Muscle of back (tissue), 11 donors: ENCODE results near the gene FOXO1. TPM values are rescaled to one million over a fixed set of nuclear protein-coding genes. Genes with fewer than 3 reads are reported as not detected.
"Not testable (repeated sequence)": the region's sequence is repeated elsewhere in the genome, so short reads cannot be mapped to it uniquely, and the experiment has no call there.

Source experiments
- DNase-seq, 3 donors: peaks; one replicate each; pipeline versions ENCODE4 v3.0.0 to v3.0.0-alpha.2; 2013
- polyA plus RNA-seq, 10 donors: library from polyadenylated mRNA; unstranded; fragments of 120-200 nt; gene quantifications; one replicate each; pipeline ENCODE4 v1.2.1, GENCODE V29; 2013; ENCODE audit not compliant: insufficient read length in 10 of 10

The FOXO1 gene
- polyA plus RNA-seq, 10 donors: 11.2 to 17.1 (median 13.8) TPM

DNA sequence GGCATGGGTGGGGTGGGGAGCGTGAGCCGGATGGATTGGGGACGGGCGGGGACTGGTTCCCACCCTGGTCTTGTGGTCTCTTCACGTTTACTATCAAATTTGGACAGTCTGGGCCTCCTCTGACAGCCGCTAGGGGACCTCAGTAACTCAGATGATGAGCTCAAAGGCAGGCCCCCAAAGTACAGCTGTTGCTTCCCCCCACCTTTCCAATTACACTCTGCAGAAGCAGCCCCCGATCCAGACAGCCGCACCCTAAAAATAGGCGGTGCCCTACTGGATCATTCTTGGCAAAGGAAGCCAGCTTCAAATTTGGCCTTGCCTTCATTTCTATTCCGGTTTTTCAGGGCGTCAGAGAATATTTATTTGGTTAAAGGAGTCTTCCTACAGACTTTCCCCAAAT, 1.9 kb upstream of the FOXO1 start:
- DNase-seq: peak in 2 of 3 donors; percentile 41 to 71

GRCh38 chr13:40667622-40667978, 1.2 kb upstream of the FOXO1 start:
- DNase-seq: peak in 1 of 3 donors; percentile 12

- peak in 1 of 3 donors; percentile 76 for DNase-seq
Observed at GRCh38 chr13:40666933-40667621, 636 bp upstream of the FOXO1 start.

- peak in 2 of 3 donors; percentile 49 to 82 for DNase-seq
Observed at GRCh38 chr13:40665126-40666044, 1.1 kb downstream of the FOXO1 start.

DNA sequence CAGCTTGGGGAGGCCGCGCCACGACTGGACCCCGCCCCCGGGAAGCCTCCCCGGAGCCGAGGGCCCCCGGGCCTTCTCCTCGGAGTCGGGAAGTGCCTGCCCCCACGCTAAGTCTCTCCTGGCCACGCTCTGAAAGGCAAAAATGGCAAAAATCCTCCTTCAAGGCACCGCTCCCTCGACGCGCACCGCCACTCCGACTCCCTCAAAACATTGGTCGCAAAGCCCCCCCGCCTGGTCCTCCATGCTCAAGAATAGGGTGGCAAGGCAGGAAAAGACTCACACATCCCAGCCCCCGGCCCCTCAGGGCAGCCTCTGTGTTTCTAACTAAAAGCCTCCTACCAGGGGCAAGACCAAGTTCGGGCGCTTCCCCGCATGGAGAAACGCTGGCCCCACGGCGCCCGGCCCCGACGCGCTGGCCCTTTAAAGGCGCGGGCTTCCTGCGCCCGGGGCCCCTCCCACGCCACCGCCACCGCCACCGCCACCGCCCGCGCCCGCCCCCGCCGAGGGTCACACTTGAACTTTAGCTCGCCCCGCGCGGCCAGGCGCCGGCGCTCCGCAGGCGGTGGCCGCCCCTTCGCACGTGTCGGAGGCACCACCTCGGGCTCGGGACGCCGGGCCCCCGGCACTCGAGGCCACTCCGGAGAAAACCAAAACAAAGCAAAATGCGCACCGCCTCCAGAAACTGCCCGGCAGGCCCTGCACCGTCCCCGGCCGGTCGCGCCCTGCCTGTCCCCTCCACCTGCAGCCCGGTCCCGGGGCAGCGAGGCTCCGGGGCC, 1.9 kb downstream of the FOXO1 start:
- DNase-seq: peak in 2 of 3 donors; percentile 61 to 85

- not testable (repeated sequence) for DNase-seq
Observed at GRCh38 chr13:40664100-40664349, 2.4 kb downstream of the FOXO1 start.

GRCh38 chr13:40662866-40663265, 3.6 kb downstream of the FOXO1 start:
- DNase-seq: no peak

- DNase-seq: no peak
Observed at GRCh38 chr13:40661875-40662665, 4.4 kb downstream of the FOXO1 start.

GRCh38 chr13:40660692-40661091, 5.7 kb downstream of the FOXO1 start:
- DNase-seq: no peak

DNA sequence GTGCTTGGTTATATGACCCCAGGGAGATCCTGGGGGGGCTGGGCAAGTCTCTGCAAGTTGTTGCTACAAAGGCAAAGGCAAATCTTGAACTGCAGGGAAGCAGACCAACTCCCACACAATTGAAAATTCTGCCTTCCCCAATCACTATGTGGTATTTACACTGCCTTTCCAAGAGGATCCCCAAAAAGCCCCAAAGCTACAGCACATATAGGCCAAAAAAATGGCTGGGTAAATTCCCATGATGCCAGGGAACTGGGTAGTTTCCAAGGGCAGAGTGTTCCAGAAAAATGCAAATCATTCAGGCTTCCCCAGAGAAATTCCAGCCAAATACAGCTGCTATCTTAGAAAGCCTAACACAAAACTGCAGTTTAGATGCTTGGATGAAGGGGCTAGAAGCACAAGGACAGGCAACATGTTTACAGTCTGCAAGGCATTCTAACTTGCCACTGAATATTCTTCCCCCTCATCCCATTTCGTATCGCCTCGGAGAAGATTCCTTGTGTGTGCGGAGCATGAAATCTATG, 6.2 kb downstream of the FOXO1 start:
- peak in 1 of 3 donors; percentile 46 for DNase-seq

DNA sequence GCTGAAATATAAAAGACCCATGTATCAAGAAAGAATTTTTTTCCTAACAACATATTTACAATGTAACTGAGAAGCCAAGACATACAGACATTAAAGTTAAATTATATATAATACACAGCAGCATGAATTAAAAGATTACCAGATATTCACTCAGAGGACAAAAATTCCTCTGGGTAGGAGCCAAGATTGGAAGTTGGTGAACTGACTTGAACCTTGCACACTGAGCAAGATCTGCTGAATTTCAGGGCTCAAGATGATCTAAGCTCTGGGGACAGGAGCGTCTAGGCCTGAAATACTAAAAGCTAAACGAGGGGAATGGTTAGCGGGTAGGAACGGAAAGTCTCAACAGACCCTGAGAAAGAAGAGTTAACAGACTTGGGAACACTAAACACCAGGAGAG, 8.5 kb downstream of the FOXO1 start:
- no peak for DNase-seq

DNA sequence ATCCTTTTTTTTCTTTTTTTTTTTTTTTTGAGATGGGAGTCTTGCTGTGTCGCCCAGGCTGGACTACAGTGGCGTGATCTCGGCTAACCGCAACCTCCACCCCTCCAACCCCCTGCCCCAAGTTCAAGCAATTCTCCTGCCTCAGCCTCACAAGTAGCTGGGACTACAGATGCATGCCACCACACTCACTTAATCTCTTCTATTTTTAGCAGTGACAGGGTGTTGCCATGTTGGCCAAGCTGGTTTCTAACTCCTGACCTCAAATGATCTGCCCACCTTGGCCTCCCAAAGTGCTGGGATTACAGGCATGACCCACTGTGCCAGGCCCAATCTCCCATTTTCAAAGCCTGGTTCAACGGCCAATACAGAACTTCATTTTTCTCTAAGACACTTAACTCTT, 9.1 kb downstream of the FOXO1 start:
- no peak for DNase-seq

DNA sequence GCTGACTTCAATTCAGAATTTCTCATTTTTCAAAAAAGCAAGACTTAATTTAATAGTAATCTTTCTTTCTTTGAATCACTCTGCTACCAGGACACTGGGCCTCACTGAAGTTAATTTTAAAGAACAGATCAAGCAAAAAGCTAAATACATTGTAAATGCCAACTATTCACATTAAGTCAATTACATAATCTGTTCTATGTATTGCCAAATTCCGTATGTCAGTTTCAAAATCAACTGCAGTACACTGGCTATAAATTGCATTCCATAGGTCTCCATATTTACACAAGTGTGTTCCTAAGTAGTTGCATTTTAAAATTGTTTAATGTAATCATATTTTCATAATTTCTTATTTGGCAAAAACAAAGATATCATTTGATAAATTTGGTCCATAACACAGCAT, 10.1 kb downstream of the FOXO1 start:
- no peak for DNase-seq

DNA sequence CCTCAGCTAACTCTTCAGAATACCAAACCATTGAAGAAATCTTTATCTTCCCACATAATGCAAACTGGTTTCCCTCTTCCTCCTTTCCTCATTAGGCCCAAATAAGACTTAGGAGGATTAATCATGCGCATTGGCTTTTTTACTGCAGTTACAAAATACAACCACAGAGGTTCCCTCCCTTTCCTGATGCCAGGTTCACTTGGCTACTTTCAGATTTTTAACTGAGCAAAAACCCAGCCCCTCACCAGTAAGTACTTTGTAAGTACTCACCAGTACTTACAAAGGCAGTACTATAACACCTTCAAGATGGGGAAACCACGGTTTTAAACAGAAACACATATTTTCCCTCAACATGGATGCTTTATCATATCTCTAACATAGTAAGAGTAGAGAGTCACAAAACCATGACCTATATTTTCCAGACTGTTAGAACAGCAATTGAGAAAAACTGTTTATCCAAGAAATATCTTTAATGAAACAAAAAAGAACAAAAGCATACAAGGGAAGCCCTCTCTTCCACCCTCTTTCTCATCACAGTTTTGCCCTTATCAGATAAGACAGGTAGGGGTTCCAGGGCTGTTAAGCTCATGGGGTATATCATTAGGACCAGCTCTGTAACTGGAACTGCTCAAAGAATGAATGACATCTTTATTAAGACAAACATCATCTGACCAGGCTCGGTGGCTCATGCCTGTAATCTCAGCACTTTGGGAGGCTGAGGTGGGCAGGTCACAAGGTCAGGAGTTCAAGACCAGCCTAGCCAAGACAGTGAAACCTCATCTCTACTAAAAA, 12.7 kb downstream of the FOXO1 start:
- DNase-seq: no peak

DNA sequence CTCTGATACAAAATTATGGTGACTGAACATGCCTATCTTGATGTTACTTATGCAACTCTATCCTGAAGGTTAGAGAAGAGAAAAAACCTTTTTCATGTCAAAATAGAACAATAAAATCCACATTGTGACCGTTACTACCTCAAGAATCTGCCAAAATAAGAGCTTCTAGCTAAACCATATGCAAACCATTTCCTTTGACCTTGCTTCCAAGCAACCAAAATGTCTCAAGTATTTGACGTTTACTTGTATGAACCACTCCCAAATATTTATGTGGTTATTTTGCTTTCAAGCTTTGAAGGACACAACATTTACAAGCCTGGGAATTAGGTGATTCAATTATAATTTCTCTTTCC, 13.9 kb downstream of the FOXO1 start:
- no peak for DNase-seq

- no peak for DNase-seq
Observed at GRCh38 chr13:40651866-40652587, 14.4 kb downstream of the FOXO1 start.

- no peak for DNase-seq
Observed at GRCh38 chr13:40648841-40649240, 17.6 kb downstream of the FOXO1 start.

- no peak for DNase-seq
Observed at GRCh38 chr13:40648040-40648439, 18.4 kb downstream of the FOXO1 start.

DNA sequence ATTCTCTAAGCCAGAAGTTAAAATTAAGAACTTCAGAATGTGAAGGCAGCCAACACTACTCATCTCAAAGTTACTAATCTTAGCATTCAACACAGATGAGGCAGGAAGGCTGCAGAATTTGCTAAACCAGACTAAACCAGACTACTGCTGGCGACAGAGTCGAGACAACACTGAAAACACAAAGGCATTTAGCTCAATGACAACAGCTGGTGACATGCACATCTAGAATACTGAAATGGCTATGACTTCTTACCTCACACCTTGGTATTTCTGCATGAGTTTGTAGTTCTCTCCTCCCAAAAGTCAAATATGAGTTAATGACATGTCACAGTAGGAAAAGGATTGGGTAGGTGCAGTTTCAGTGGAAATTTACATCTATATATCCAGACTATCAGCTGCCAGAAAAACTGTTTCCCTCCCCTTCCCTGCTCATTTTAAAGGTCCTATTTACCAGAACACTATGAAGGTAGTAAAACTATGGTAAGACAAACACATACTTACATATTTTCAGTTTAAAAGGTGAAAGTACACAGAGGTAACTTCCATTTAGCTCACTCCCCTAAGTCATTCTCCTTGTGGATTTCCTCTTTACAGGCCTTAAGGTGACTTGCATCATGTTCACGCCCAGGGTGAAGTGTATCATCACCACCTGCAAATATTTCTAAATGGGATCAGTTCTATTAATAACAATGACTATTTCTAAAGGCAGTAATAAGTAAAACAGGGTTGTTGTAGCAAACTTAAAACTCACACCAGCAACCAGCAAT, 21.4 kb downstream of the FOXO1 start:
- DNase-seq: no peak
